Measurements from ENCODE around the gene NAALADL2. TPM values are rescaled to one million over a fixed set of nuclear protein-coding genes. Genes with fewer than 3 reads are reported as not detected.

NAALADL2 gene
- total and polyA plus RNA-seq, 2 of the 13 experiments (the other 11 are each of a cell fraction or from before 2014, with no cell fraction given): 0.08 TPM; not detected in 1

DNA sequence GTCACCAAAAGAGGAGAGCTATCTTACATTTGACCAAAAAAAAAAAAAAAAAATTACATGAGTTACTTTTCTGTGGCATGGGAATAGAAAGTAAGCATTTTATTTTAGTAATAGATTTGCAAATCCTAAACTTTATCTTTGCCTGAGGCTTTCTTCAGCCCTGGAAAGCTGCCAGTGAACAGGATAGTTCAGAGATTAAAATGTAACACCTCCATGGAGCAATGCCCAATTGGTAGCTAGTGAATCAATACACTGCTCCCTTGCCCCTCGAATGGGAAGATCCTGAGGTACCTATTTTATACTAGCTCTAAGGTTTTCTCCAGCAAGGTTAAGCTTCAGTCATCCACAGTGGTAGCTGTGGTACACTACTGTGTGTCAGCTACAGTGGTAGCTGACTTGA, 867.1 kb downstream of the NAALADL2 start:
- no peaks in the 10 kb centered on the region for H3K79me2 ChIP-seq (ENCODE audit: insufficient read depth, low read length)
- TF ChIP-seq ZNF790 (CRISPR knock-in tag; IDR thresholded peaks at IDR 0.05; ENCODE audit: borderline replicate concordance) (no peak), MATR3 (CRISPR knock-in tag; IDR thresholded peaks at IDR 0.05) (no peak), USF2 (IDR thresholded peaks at IDR 0.05; ENCODE audit: low read depth, low read length) (no peak), USF2 (CRISPR knock-in tag; IDR thresholded peaks at IDR 0.05; ENCODE audit: borderline replicate concordance) (no peak), EEA1 (CRISPR knock-in tag; IDR thresholded peaks at IDR 0.05; ENCODE audit: borderline replicate concordance) (no peak), HMG20B (CRISPR knock-in tag; conservative IDR thresholded peaks at IDR 0.05) (no peak), FLYWCH1 (CRISPR knock-in tag; IDR thresholded peaks at IDR 0.05) (no peak), ZNF33B (CRISPR knock-in tag; IDR thresholded peaks at IDR 0.05) (no peak), HNRNPL (IDR thresholded peaks at IDR 0.05; ENCODE audit: low read depth, low read length) (no peak), KAT2B (IDR thresholded peaks at IDR 0.05; ENCODE audit: borderline replicate concordance, low read depth, low read length) (no peak), FOXA3 (CRISPR knock-in tag; IDR thresholded peaks at IDR 0.05) (no peak), ZNF747 (CRISPR knock-in tag; IDR thresholded peaks at IDR 0.05; ENCODE audit: borderline replicate concordance) (no peak), ZFP1 (CRISPR knock-in tag; IDR thresholded peaks at IDR 0.05) (no peak), ZNF546 (CRISPR knock-in tag; conservative IDR thresholded peaks at IDR 0.05) (no peak)
- H4K20me1 ChIP-seq (ENCODE audit: insufficient read depth, low read length): no peaks in the 10 kb centered on the region
- no peak overlapping the region for H2AFZ ChIP-seq (ENCODE audit: low read length)
- no peak overlapping the region for H3K9ac ChIP-seq (ENCODE audit: insufficient read depth, low read depth, low read length)
- H3K4me3 ChIP-seq (replicated peaks in 1 of 3; ENCODE audit: insufficient read depth in 1 of 3, low read depth in 2 of 3, low read length in 3 of 3): no peak overlapping the region
- ChIA-PET CTCF (ENCODE audit: low intra/inter-chr PET ratio, low total read pairs) (no interaction called here), POLR2A (no interaction called here)
- ATAC-seq: no peak
- H3K36me3 ChIP-seq (replicated peaks in 1 of 2; ENCODE audit: control insufficient read depth in 1 of 2, insufficient read depth in 2 of 2, low read length in 2 of 2): no peaks in the 10 kb centered on the region
- no peaks in the 10 kb centered on the region for H3K4me1 ChIP-seq (ENCODE audit: insufficient read depth, low read length)
- no peaks in the 10 kb centered on the region for H3K27me3 ChIP-seq (ENCODE audit: control insufficient read depth in 1 of 2, insufficient read depth in 2 of 2, low read length in 2 of 2)
- H3K4me2 ChIP-seq (ENCODE audit: low read depth, low read length): no peak overlapping the region
- no peak overlapping the region for H3K27ac ChIP-seq (ENCODE audit: extremely low read length, insufficient read depth, low read length)
- in situ Hi-C loops (cut with HindIII; ENCODE audit: extremely low pct_ligation_motif_present, low pct_unique_long_range_greater_than_20kb) (no loop called here), intact Hi-C loops (cut with micrococcal nuclease; ENCODE audit: unreplicated experiment) (no loop called here)
- DNase-seq (ENCODE audit: low spot score): no peak
- peaks cover 30% of the 10 kb centered on the region for H3K9me3 ChIP-seq (ENCODE audit: low read length)
- FAIRE-seq: no peak
- WGBS (ENCODE audit: low lambda C conversion rate): 0% methylated on average over 1 of the region's 1 CpG
- no TSS peak for BruUV-seq (replicated peaks)
